ENCODE measurements around the gene CTSF. TPM values are rescaled to one million over a fixed set of nuclear protein-coding genes. Genes with fewer than 3 reads are reported as not detected.
A peak's percentile ranks its signal among the peaks of the same experiment; 100 is the strongest.

CTSF gene
- total RNA-seq: 31.2 TPM
- long read RNA-seq, transcript CTSF-201 (13 exons, 2,035 nt): major isoform, 104 of 142 reads
- long read RNA-seq, partial matches to known transcripts: 9 of 142 reads
- long read RNA-seq, other reads (novel, unspliced or antisense): 28 of 142 reads

DNA sequence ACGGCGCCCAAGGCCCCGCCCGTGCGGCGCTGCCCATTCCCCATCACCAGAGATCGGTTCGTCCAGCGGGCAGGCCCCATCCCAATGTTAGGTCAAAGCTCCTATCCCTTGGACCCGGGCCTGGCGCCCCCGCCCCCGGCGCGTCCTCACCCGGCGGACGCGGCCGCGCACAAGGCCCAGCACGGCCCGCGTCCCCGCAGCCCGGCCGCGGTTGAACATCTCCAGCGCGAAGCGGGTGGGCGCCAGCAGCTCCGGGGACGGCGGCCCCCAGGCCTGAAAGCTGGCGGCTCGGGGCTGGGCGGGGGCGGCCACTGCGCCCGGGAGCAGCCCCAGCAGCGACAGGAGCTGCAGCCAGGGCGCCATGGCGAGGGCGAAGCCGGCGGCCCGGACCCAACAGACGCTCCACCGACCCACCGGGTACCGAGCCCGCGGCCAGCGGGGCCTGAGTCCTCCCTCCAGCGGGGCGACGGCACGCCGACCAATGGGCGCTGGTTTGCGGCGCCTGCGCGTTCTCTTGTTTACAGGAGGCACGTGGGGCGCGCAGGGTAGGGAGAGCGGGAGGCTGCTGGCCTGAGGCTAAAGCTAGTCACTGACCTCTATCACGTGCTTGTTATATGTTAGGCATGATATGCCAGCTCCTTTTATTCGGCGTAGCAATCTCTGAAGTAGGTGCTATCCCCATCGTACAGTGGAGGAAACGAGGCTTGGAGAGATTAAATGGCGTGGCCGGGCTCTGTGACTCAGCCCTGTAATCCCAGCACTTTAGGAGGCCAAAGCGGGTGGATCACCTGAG, at the start of gene CTSF:
CTSF (minus strand) TSS at position 483 of the 793 bp plus-strand sequence; CDS start at position 363, 120 bp downstream.
- Histone ChIP-seq H3K9me3 (no peaks in the 10 kb centered on the region), H3K27me3 (ENCODE audit: low read depth) (no peaks in the 10 kb centered on the region), H3K36me3 (no peaks in the 10 kb centered on the region), H3K27ac (peak within 1 kb of the TSS; percentile 36), H3K4me3 (peak within 1 kb of the TSS; percentile 77), H3K4me1 (peaks cover 17% of the 10 kb centered on the region)
- intact Hi-C loops (cut with DNase I): no loop called here
- peak; percentile 92 for DNase-seq
- ATAC-seq: peak; percentile 94 to 96
- TF ChIP-seq, protein P1, sequence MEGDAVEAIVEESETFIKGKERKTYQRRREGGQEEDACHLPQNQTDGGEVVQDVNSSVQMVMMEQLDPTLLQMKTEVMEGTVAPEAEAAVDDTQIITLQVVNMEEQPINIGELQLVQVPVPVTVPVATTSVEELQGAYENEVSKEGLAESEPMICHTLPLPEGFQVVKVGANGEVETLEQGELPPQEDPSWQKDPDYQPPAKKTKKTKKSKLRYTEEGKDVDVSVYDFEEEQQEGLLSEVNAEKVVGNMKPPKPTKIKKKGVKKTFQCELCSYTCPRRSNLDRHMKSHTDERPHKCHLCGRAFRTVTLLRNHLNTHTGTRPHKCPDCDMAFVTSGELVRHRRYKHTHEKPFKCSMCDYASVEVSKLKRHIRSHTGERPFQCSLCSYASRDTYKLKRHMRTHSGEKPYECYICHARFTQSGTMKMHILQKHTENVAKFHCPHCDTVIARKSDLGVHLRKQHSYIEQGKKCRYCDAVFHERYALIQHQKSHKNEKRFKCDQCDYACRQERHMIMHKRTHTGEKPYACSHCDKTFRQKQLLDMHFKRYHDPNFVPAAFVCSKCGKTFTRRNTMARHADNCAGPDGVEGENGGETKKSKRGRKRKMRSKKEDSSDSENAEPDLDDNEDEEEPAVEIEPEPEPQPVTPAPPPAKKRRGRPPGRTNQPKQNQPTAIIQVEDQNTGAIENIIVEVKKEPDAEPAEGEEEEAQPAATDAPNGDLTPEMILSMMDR (IDR thresholded peaks at IDR 0.05): no peak

DNA sequence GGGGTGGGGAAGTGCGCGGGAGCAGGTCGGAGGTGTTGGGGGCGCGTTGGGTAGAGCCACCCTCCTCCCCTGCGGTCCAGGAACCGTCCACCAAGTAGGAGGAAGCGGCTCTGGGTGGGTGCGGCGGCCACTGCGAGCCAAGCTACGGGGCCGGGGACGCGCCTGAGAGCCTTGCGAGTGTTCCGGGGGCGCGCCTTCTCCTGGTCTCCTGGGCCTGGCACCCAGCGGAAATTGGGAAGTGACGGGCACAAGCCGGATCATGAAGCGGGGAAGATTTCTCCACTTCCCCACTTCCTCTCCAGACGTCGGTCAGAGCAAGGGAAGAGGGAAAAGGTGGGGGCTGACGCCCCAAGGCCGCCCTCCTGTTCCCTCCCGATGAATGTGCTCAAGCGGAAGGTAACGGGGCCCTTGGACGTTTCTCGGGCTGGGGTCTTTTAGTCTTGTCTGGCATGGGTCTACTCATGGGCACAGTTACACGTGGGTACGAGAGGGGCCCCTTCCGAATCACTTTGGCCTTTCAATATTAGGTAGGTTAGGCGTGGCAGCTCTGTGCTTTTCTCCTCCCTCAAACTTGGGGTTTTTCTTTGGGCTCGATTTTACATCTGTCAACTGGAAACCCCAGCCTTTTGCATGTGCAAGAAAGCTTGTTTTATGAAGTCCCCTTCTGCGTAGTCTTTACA, 48.9 kb upstream of the CTSF start:
- Histone ChIP-seq H3K4me1 (peaks cover 51% of the 10 kb centered on the region), H3K9me3 (no peaks in the 10 kb centered on the region), H3K27ac (peak overlapping the region; percentile 98), H3K4me3 (peak overlapping the region; percentile 78), H3K36me3 (peaks cover 21% of the 10 kb centered on the region), H3K27me3 (ENCODE audit: low read depth) (no peaks in the 10 kb centered on the region)
- intact Hi-C loops (cut with DNase I): no loop called here
- TF ChIP-seq, protein P1 (IDR thresholded peaks at IDR 0.05): no peak
- ATAC-seq: peak; percentile 73 to 80
- peak; percentile 92 for DNase-seq

DNA sequence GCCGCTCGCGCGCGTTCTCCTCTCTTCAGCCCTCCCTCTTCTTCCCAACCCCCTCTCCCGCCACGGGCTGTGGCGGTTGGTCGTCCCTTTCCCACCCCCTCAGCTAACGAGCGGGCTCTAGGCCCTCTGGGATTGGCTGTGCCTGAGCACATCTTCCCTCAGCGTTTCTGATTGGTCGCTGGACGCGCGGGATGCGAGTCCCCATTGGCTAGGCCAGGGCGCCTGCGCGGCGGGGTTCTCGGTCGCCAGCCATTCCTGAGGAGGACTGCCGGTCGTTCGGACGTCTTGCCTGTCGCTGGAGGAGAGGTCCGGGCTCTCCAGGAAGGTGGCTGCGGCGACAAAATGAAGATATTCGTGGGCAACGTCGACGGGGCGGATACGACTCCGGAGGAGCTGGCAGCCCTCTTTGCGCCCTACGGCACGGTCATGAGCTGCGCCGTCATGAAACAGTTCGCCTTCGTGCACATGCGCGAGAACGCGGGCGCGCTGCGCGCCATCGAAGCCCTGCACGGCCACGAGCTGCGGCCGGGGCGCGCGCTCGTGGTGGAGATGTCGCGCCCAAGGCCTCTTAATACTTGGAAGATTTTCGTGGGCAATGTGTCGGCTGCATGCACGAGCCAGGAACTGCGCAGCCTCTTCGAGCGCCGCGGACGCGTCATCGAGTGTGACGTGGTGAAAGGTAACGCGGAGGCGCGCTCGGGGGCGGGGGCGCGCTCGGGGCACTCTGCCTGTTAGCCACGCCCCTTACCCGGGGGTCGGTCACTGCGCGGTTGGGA, 48.2 kb upstream of the CTSF start, which contains the start of gene RBM14:
RBM14 (plus strand) TSS at position 252 of the 776 bp plus-strand sequence; CDS start at position 343, 91 bp downstream.
- H3K36me3 ChIP-seq: peaks cover 13% of the 10 kb centered on the region
- no peaks in the 10 kb centered on the region for H3K9me3 ChIP-seq
- peak; percentile 98 for ATAC-seq
- peak within 1 kb of the TSS; percentile 78 for H3K4me3 ChIP-seq
- peak within 1 kb of the TSS; percentile 98 for H3K27ac ChIP-seq
- no peaks in the 10 kb centered on the region for H3K27me3 ChIP-seq (ENCODE audit: low read depth)
- H3K4me1 ChIP-seq: peaks cover 44% of the 10 kb centered on the region
- intact Hi-C loops (cut with DNase I): no loop called here
- TF ChIP-seq, protein P1 (IDR thresholded peaks at IDR 0.05): no peak
- DNase-seq: peak; percentile 99

DNA sequence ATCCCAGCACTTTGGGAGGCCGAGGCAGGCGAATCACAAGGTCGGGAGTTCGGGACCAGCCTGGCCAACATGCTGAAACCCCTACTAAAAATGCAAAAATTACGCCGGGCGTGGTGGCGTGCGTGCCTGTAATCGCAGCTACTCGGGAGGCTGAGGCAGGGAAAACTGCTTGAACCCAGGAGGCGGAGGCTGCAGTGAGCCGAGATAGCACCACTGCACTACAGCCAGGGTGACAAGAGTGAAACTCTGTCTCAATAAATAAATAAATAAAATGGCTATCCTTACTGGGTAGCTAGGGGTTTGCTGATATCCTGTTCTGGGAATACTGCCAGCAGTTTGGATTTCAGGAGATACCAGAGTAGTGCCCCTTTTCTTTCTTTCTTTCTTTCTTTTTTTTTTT, 45.7 kb upstream of the CTSF start:
- ATAC-seq: no peak
- Histone ChIP-seq H3K27me3 (ENCODE audit: low read depth) (no peaks in the 10 kb centered on the region), H3K9me3 (no peaks in the 10 kb centered on the region), H3K27ac (no peak overlapping the region), H3K4me1 (peaks cover 21% of the 10 kb centered on the region), H3K4me3 (no peak overlapping the region), H3K36me3 (peaks cover 3% of the 10 kb centered on the region)
- TF ChIP-seq, protein P1 (IDR thresholded peaks at IDR 0.05): no peak
- DNase-seq: no peak
- intact Hi-C loops (cut with DNase I): no loop called here

DNA sequence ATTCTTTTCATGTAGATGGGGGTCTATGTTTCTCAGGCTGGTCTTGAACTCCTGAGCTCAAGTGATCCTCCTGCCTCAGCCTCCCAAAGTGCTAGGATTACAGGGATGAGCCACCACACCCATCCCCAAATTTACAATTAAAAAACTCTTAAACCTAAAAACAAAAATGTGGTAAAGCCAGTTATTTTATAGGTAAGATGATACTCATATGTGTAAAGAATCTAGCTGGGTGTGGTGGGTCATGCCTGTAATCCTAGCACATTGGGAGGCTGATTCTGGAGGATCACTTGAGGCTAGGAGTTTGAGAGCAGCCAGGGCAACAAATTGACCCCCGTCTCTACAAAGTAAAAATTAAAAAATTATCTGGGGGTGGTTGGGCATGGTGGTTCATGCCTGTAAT, 44.1 kb upstream of the CTSF start:
- ATAC-seq (no peak), DNase-seq (no peak)
- peaks cover 7% of the 10 kb centered on the region for H3K4me1 ChIP-seq
- H3K9me3 ChIP-seq: no peaks in the 10 kb centered on the region
- H3K27me3 ChIP-seq (ENCODE audit: low read depth): no peaks in the 10 kb centered on the region
- intact Hi-C loops (cut with DNase I): no loop called here
- TF ChIP-seq, protein P1 (IDR thresholded peaks at IDR 0.05): no peak
- no peaks in the 10 kb centered on the region for H3K36me3 ChIP-seq
- H3K4me3 ChIP-seq: no peak overlapping the region
- H3K27ac ChIP-seq: no peak overlapping the region
